Right renal pelvis (tissue), 4 donors: ENCODE data around the gene RTN4. TPM values are rescaled to one million over a fixed set of nuclear protein-coding genes. Genes with fewer than 3 reads are reported as not detected.
"Not testable (repeated sequence)": the region's sequence is repeated elsewhere in the genome, so short reads cannot be mapped to it uniquely, and the experiment has no call there.

Experiments used
- DNase-seq, 4 donors: peaks; one replicate each; pipeline ENCODE4 v3.0.0-alpha.2; 2013; ENCODE audit warnings: low read depth in 4 of 4, low spot score in 3 of 4, missing footprints in 1 of 4
- polyA plus RNA-seq, 4 donors: library from polyadenylated mRNA; unstranded; fragments of 120-200 nt; gene quantifications; one replicate each; pipeline ENCODE4 v1.2.1, GENCODE V29; 2013; ENCODE audit not compliant: insufficient read length in 4 of 4

The RTN4 gene
- polyA plus RNA-seq: 100 to 1,000 TPM; 347 to 402 (median 378) TPM

GRCh38 chr2:55050100-55050994 lies at the start of gene RTN4:
RTN4 (minus strand) TSS chr2:55050451; CDS start chr2:55050300, 151 bp downstream.
- DNase-seq: peak; percentile 92 to 97 (median 96)

GRCh38 chr2:55099493-55099877 lies 49.2 kb upstream of the RTN4 start:
- no peak for DNase-seq

GRCh38 chr2:55097461-55098410 lies 47.5 kb upstream of the RTN4 start:
- DNase-seq: no peak

- DNase-seq: no peak
Observed at GRCh38 chr2:55097082-55097460, 46.8 kb upstream of the RTN4 start.

GRCh38 chr2:55096586-55096985 lies 46.3 kb upstream of the RTN4 start:
- no peak for DNase-seq

- no peak for DNase-seq
Observed at GRCh38 chr2:55093381-55093780, 43.1 kb upstream of the RTN4 start.

GRCh38 chr2:55092439-55092838 lies 42.2 kb upstream of the RTN4 start:
- no peak for DNase-seq

- not testable (repeated sequence) for DNase-seq
Observed at GRCh38 chr2:55091681-55092080, 41.4 kb upstream of the RTN4 start.

- DNase-seq: no peak
Observed at GRCh38 chr2:55090702-55091101, 40.5 kb upstream of the RTN4 start.

- DNase-seq: no peak
Observed at GRCh38 chr2:55089726-55090125, 39.5 kb upstream of the RTN4 start.

- no peak for DNase-seq
Observed at GRCh38 chr2:55088400-55088799, 38.1 kb upstream of the RTN4 start.

GRCh38 chr2:55087936-55088335 lies 37.7 kb upstream of the RTN4 start:
- no peak for DNase-seq

- DNase-seq: no peak
Observed at GRCh38 chr2:55087501-55087900, 37.2 kb upstream of the RTN4 start.

- DNase-seq: no peak
Observed at GRCh38 chr2:55085113-55086040, 35.1 kb upstream of the RTN4 start.

- DNase-seq: no peak
Observed at GRCh38 chr2:55084641-55085040, 34.4 kb upstream of the RTN4 start.

GRCh38 chr2:55080204-55080738 lies 30.0 kb upstream of the RTN4 start:
- DNase-seq: no peak

- DNase-seq: no peak
Observed at GRCh38 chr2:55078956-55079355, 28.7 kb upstream of the RTN4 start.

- no peak for DNase-seq
Observed at GRCh38 chr2:55076721-55077120, 26.5 kb upstream of the RTN4 start.

- not testable (repeated sequence) for DNase-seq
Observed at GRCh38 chr2:55076019-55076418, 25.8 kb upstream of the RTN4 start.
